HG03280 (cell line): Measurements from ENCODE around the gene P3H2.
"Not testable (repeated sequence)": the region's sequence is repeated elsewhere in the genome, so short reads cannot be mapped to it uniquely, and the experiment has no call there.

Source experiments
- ATAC-seq: cut with Tn5 transposase; IDR thresholded peaks from one replicate; pipeline ENCODE4 v1.9.1; 2021; ENCODE audit warnings: mild to moderate bottlenecking, moderate library complexity; ENCODE audit not compliant: unreplicated experiment

The P3H2 gene

GRCh38 chr3:190120269-190121060 lies at the start of gene P3H2:
P3H2 (minus strand) TSS chr3:190120897; CDS start chr3:190120731, 166 bp downstream.
- ATAC-seq = peak; percentile 74

- ATAC-seq = peak; percentile 69
Observed at GRCh38 chr3:190169877-190170276, 49.2 kb upstream of the P3H2 start.

- no peak for ATAC-seq
Observed at GRCh38 chr3:190169243-190169642, 48.5 kb upstream of the P3H2 start.

- no peak for ATAC-seq
Observed at GRCh38 chr3:190167936-190168680, 47.4 kb upstream of the P3H2 start.

- ATAC-seq = no peak
Observed at GRCh38 chr3:190166948-190167347, 46.3 kb upstream of the P3H2 start.

GRCh38 chr3:190165253-190165652 lies 44.6 kb upstream of the P3H2 start:
- ATAC-seq = no peak

- not testable (repeated sequence) for ATAC-seq
Observed at GRCh38 chr3:190162013-190162412, 41.3 kb upstream of the P3H2 start.

GRCh38 chr3:190159902-190160435 lies 39.3 kb upstream of the P3H2 start:
- ATAC-seq = no peak

- no peak for ATAC-seq
Observed at GRCh38 chr3:190158261-190158660, 37.6 kb upstream of the P3H2 start.

GRCh38 chr3:190155752-190156151 lies 35.1 kb upstream of the P3H2 start:
- ATAC-seq = no peak

- no peak for ATAC-seq
Observed at GRCh38 chr3:190150681-190151080, 30.0 kb upstream of the P3H2 start.

- not testable (repeated sequence) for ATAC-seq
Observed at GRCh38 chr3:190149830-190150619, 29.3 kb upstream of the P3H2 start.

- ATAC-seq = not testable (repeated sequence)
Observed at GRCh38 chr3:190144793-190145192, 24.1 kb upstream of the P3H2 start.

- no peak for ATAC-seq
Observed at GRCh38 chr3:190142041-190142440, 21.3 kb upstream of the P3H2 start.

- ATAC-seq = no peak
Observed at GRCh38 chr3:190139365-190139764, 18.7 kb upstream of the P3H2 start.

GRCh38 chr3:190132371-190132770 lies 11.7 kb upstream of the P3H2 start:
- ATAC-seq = no peak

GRCh38 chr3:190131329-190131728 lies 10.6 kb upstream of the P3H2 start:
- no peak for ATAC-seq

GRCh38 chr3:190130696-190131095 lies 10.0 kb upstream of the P3H2 start:
- no peak for ATAC-seq

- ATAC-seq = no peak
Observed at GRCh38 chr3:190130037-190130436, 9.3 kb upstream of the P3H2 start.

GRCh38 chr3:190127797-190128196 lies 7.1 kb upstream of the P3H2 start:
- no peak for ATAC-seq

GRCh38 chr3:190127195-190127594 lies 6.5 kb upstream of the P3H2 start:
- ATAC-seq = no peak
